PFSK-1 (cell line): ENCODE measurements around the gene RNF141.

Experiments used
- FOXP2 ChIP-seq: optimal IDR thresholded peaks from 2 replicates; pipeline ENCODE3; 2011; ENCODE audit warnings: borderline replicate concordance, control low read depth, inconsistent platforms; ENCODE audit not compliant: insufficient read depth; ENCODE audit errors: extremely low read length, extremely low read depth
- POLR2AphosphoS5 ChIP-seq: IDR thresholded peaks from 2 replicates; pipeline ENCODE4 v1.6.1; 2012; ENCODE audit warnings: low read depth, mild to moderate bottlenecking, control low read depth, low read length, moderate library complexity
- REST ChIP-seq, 2 experiments: IDR thresholded peaks; 2 replicates each; pipeline versions ENCODE4 v1.6.1 to v1.8.0; 2011 to 2012; ENCODE audit warnings: low read depth in 2 of 2, low read length in 2 of 2, control low read depth in 1 of 2, inconsistent platforms in 1 of 2, mild to moderate bottlenecking in 1 of 2, moderate library complexity in 1 of 2; ENCODE audit not compliant: insufficient read depth in 1 of 2
- SIN3A ChIP-seq: IDR thresholded peaks from 2 replicates; pipeline ENCODE4 v1.6.1; 2012; ENCODE audit warnings: mild to moderate bottlenecking, low read length, moderate library complexity, borderline replicate concordance; ENCODE audit not compliant: insufficient read depth
- TAF1 ChIP-seq: IDR thresholded peaks from 2 replicates; pipeline ENCODE4 v1.6.1; 2012; ENCODE audit warnings: low read length, control low read depth, borderline replicate concordance; ENCODE audit not compliant: insufficient read depth

RNF141 gene

GRCh38 chr11:10522276-10522675 lies 18.7 kb downstream of the RNF141 start:
- TF ChIP-seq POLR2AphosphoS5 = no peak
- no peak for TF ChIP-seq FOXP2
- no peak for TF ChIP-seq REST (IDR thresholded peaks at IDR 0.05; ENCODE audit: insufficient read depth in 1 of 2, low read depth in 2 of 2, low read length in 2 of 2)
- no peak for TF ChIP-seq TAF1
- TF ChIP-seq SIN3A = no peak

GRCh38 chr11:10520562-10520961 lies 20.4 kb downstream of the RNF141 start:
- no peak for TF ChIP-seq REST (IDR thresholded peaks at IDR 0.05; ENCODE audit: insufficient read depth in 1 of 2, low read depth in 2 of 2, low read length in 2 of 2)
- TF ChIP-seq FOXP2 = no peak
- TF ChIP-seq POLR2AphosphoS5 = no peak
- no peak for TF ChIP-seq SIN3A
- no peak for TF ChIP-seq TAF1

DNA sequence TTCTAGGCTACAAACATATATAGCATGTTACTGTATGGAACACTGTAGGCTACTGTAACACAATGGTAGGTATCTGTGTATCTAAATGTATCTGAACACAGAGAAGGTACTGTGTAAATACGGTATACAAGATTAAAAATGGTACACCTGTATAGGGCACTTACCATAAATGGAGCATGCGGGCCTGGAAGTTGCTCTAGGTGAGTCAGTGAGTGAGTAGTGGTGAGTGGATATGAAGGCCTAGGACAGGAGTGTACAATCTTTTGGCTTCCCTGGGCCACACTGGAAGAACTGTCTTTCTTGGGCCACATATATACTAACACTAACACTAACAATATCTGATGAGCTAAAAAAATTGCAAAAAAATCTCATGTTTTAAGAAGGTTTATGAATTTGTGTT lies 21.4 kb downstream of the RNF141 start:
- TF ChIP-seq REST (IDR thresholded peaks at IDR 0.05; ENCODE audit: insufficient read depth in 1 of 2, low read depth in 2 of 2, low read length in 2 of 2) (no peak), TAF1 (no peak), POLR2AphosphoS5 (no peak), FOXP2 (no peak), SIN3A (no peak)

DNA sequence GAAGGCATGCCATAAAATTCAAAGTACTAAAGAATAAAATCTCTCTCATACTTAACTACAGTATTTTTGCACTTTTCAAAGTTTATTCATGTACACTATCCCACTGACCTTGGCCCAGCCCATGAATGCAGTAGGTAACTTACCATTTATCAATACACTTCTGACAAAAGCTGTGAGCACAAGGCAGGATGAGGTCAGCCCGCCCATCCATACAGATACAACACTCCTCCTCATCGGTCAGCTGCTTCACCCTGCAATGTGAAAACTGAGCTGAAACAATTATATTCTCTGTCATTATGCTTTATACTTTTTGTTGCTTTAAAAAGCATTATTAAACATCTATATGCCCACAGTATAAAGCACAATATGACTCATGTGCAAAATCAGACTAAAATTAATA lies 22.1 kb downstream of the RNF141 start:
- TF ChIP-seq TAF1 = no peak
- no peak for TF ChIP-seq REST (IDR thresholded peaks at IDR 0.05; ENCODE audit: insufficient read depth in 1 of 2, low read depth in 2 of 2, low read length in 2 of 2)
- no peak for TF ChIP-seq FOXP2
- TF ChIP-seq SIN3A = no peak
- TF ChIP-seq POLR2AphosphoS5 = no peak

DNA sequence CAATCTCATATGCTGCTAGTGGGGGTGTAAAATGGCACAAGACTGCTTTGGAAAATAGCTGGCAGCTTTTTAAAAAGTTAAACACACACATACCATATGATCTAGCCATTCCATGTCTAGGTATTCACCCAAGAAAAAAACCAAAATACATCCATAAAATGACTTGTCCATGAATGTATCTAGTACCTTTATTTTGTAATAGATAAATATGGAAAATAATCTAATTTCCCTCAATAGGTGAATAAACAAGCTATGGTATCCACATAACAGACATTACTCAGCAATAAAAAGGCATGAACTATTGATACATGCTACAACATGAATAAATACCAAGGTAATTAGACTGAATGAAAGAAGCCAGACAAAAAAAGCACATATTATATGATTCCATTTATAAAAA lies 22.9 kb downstream of the RNF141 start:
- TF ChIP-seq SIN3A (no peak), FOXP2 (no peak), REST (IDR thresholded peaks at IDR 0.05; ENCODE audit: insufficient read depth in 1 of 2, low read depth in 2 of 2, low read length in 2 of 2) (no peak), TAF1 (no peak), POLR2AphosphoS5 (no peak)
